KOPT-K1 (cell line): ENCODE measurements around the gene RTN4R.
A peak's percentile ranks its signal among the peaks of the same experiment; 100 is the strongest.

Source experiments
- H3K27ac ChIP-seq: fragments of 200-600 bp; sonication (generic); 2 replicates; pipeline ENCODE4 v1.5.1; 2016; ENCODE audit warnings: antibody characterized with exemption, mild to moderate bottlenecking, low read depth, low read length; ENCODE audit not compliant: poor library complexity, severe bottlenecking
- H3K36me3 ChIP-seq: fragments of 200-600 bp; sonication (generic); 2 replicates; pipeline ENCODE4 v1.5.1; 2017; ENCODE audit warnings: antibody characterized with exemption, mild to moderate bottlenecking, low read length, moderate library complexity; ENCODE audit not compliant: insufficient read depth
- H3K9me3 ChIP-seq: fragments of 200-600 bp; sonication (generic); 2 replicates; pipeline ENCODE4 v1.5.1; 2017; ENCODE audit warnings: antibody characterized with exemption, low read length, mild to moderate bottlenecking; ENCODE audit not compliant: insufficient read depth, poor library complexity, severe bottlenecking

Gene RTN4R

GRCh38 chr22:20247608-20248171 is 20.4 kb downstream of the RTN4R start:
- H3K36me3 ChIP-seq, result no peaks in the 10 kb centered on the region
- no peaks in the 10 kb centered on the region for H3K9me3 ChIP-seq
- no peak overlapping the region for H3K27ac ChIP-seq

- no peaks in the 10 kb centered on the region for H3K36me3 ChIP-seq
- no peak overlapping the region for H3K27ac ChIP-seq
- no peaks in the 10 kb centered on the region for H3K9me3 ChIP-seq
Observed at GRCh38 chr22:20247010-20247505, 21.1 kb downstream of the RTN4R start.

GRCh38 chr22:20246368-20247009 is 21.6 kb downstream of the RTN4R start:
- no peaks in the 10 kb centered on the region for H3K9me3 ChIP-seq
- peak overlapping the region; percentile 99 for H3K27ac ChIP-seq
- no peaks in the 10 kb centered on the region for H3K36me3 ChIP-seq

GRCh38 chr22:20245577-20246367 is 22.3 kb downstream of the RTN4R start:
- Histone ChIP-seq H3K27ac (peak overlapping the region; percentile 99), H3K36me3 (no peaks in the 10 kb centered on the region), H3K9me3 (no peaks in the 10 kb centered on the region)

- H3K9me3 ChIP-seq, result no peaks in the 10 kb centered on the region
- peak overlapping the region; percentile 99 for H3K27ac ChIP-seq
- no peaks in the 10 kb centered on the region for H3K36me3 ChIP-seq
Observed at GRCh38 chr22:20244691-20245576, 23.2 kb downstream of the RTN4R start.

- H3K9me3 ChIP-seq, result no peaks in the 10 kb centered on the region
- H3K27ac ChIP-seq, result peak overlapping the region; percentile 99
- H3K36me3 ChIP-seq, result no peaks in the 10 kb centered on the region
Observed at GRCh38 chr22:20244250-20244648, 23.9 kb downstream of the RTN4R start.

- no peaks in the 10 kb centered on the region for H3K36me3 ChIP-seq
- peak overlapping the region; percentile 99 for H3K27ac ChIP-seq
- no peaks in the 10 kb centered on the region for H3K9me3 ChIP-seq
Observed at GRCh38 chr22:20243537-20244249, 24.4 kb downstream of the RTN4R start.

GRCh38 chr22:20243176-20243536 is 25.0 kb downstream of the RTN4R start:
- Histone ChIP-seq H3K9me3 (no peaks in the 10 kb centered on the region), H3K27ac (peak overlapping the region; percentile 99), H3K36me3 (no peaks in the 10 kb centered on the region)

- peak overlapping the region; percentile 99 for H3K27ac ChIP-seq
- no peaks in the 10 kb centered on the region for H3K36me3 ChIP-seq
- no peaks in the 10 kb centered on the region for H3K9me3 ChIP-seq
Observed at GRCh38 chr22:20242393-20243175, 25.5 kb downstream of the RTN4R start.

- H3K27ac ChIP-seq, result peak overlapping the region; percentile 99
- no peaks in the 10 kb centered on the region for H3K36me3 ChIP-seq
- H3K9me3 ChIP-seq, result no peaks in the 10 kb centered on the region
Observed at GRCh38 chr22:20241579-20242392, 26.3 kb downstream of the RTN4R start.

GRCh38 chr22:20240900-20241299 is 27.2 kb downstream of the RTN4R start:
- no peaks in the 10 kb centered on the region for H3K36me3 ChIP-seq
- H3K27ac ChIP-seq, result peak overlapping the region; percentile 87

GRCh38 chr22:20240447-20240764 is 27.7 kb downstream of the RTN4R start:
- no peaks in the 10 kb centered on the region for H3K36me3 ChIP-seq
- no peaks in the 10 kb centered on the region for H3K9me3 ChIP-seq
- peak overlapping the region; percentile 87 for H3K27ac ChIP-seq

More at GRCh38 chr22:20240900-20241299, 27.2 kb downstream of the RTN4R start:
- no peaks in the 10 kb centered on the region for H3K9me3 ChIP-seq
